SK-N-MC (cell line): ENCODE data around the gene PPP4R1.

Experiments used
- EZH2 ChIP-seq: fragments of 200-600 bp; sonication (generic); IDR thresholded peaks from one replicate; pipeline ENCODE4 v1.6.1; 2017; ENCODE audit warnings: antibody characterized with exemption
- FOXP2 ChIP-seq: optimal IDR thresholded peaks from 2 replicates; pipeline ENCODE3; 2011; ENCODE audit warnings: mild to moderate bottlenecking, moderate library complexity; ENCODE audit not compliant: insufficient read depth; ENCODE audit errors: extremely low read length, control extremely low read depth
- POLR2AphosphoS5 ChIP-seq: IDR thresholded peaks from 2 replicates; pipeline ENCODE4 v1.6.1; 2012; ENCODE audit warnings: mild to moderate bottlenecking, low read depth, low read length, borderline replicate concordance

DNA sequence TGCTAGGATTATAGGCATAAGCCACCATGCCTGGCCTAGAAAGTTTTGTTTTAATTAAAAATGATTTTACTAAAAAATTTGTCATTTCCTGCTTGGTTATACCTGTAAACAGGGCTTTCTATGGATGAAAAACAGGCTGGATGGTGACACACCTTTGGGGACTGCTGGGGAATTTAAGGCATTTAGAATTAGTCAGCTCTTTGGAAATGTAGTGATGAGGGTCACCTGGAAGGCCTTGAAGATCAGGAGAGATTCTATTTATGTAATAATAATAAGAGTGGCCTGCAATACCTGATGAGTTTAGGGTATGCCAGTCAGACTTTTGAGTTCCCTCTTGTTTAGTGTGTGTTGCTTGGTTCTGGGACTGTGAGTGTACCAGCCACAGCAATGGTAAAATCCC is 87.9 kb downstream of the PPP4R1 start:
- TF ChIP-seq POLR2AphosphoS5, result no peak
- no peak for TF ChIP-seq EZH2
- no peak for TF ChIP-seq FOXP2
